GM21390 (cell line): ENCODE results near the gene SRC.

Source experiments
- ATAC-seq: cut with Tn5 transposase; IDR thresholded peaks from one replicate; pipeline ENCODE4 v1.9.1; 2021; ENCODE audit not compliant: unreplicated experiment

SRC gene

GRCh38 chr20:37381621-37382471, 35.9 kb downstream of the SRC start:
- ATAC-seq: no peak

DNA sequence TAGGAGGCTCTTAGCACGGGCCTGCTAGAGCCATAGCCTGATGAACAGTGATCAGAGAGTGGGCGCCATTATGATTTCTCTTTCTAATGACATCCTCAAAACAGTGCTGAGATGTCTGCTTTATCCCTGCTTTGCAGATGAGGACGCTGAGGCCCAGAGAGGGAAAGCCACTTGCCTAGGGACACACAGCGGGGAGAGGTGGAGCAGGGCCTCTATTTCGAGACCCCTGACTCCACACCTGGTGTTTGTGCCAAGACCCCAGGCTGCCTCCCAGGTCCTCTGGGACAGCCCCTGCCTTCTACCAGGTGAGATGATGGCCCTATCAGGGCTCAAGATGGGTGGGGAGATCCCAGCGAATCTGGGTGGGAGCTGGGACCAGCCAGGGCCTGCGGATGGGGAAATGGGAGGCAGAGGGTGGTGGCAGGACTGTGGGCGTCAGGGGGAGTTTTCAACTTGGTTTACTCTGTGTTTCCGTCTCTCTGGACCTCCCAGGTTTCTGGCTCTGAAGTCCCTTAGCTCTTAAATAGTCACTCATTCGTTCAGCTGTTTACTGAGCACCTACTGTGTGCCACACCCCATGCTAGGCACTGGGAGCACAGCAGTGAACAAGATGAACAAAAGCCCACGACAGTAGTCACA, 36.7 kb downstream of the SRC start:
- no peak for ATAC-seq

- ATAC-seq: no peak
Measured at GRCh38 chr20:37383229-37383989, 37.5 kb downstream of the SRC start.

DNA sequence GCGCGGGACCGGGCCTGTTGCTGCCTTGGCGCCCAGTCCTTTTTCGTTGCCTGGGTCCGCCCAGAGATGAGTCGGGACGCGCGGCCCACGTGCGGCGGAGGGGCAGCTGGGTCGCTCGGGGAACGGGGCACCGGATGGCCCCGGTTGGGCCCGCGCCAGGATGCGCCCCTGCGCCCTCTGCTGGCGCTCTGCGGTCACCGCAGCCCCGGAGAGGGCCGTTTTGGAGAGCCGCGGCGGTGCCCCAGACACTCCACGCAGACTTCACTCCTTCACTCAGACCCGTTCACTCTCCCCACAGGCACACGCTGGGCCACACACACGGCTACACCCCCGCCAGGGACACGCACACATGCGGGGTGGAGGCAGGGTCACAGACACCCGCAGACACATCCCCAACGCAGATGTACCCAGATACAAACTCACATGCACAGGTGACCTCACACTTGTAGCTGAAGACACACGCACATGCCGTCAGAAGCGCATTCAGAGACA, 38.8 kb downstream of the SRC start:
- no peak for ATAC-seq

- no peak for ATAC-seq
Measured at GRCh38 chr20:37385176-37385575, 39.2 kb downstream of the SRC start.

GRCh38 chr20:37385659-37386504, 39.9 kb downstream of the SRC start:
- ATAC-seq: no peak

DNA sequence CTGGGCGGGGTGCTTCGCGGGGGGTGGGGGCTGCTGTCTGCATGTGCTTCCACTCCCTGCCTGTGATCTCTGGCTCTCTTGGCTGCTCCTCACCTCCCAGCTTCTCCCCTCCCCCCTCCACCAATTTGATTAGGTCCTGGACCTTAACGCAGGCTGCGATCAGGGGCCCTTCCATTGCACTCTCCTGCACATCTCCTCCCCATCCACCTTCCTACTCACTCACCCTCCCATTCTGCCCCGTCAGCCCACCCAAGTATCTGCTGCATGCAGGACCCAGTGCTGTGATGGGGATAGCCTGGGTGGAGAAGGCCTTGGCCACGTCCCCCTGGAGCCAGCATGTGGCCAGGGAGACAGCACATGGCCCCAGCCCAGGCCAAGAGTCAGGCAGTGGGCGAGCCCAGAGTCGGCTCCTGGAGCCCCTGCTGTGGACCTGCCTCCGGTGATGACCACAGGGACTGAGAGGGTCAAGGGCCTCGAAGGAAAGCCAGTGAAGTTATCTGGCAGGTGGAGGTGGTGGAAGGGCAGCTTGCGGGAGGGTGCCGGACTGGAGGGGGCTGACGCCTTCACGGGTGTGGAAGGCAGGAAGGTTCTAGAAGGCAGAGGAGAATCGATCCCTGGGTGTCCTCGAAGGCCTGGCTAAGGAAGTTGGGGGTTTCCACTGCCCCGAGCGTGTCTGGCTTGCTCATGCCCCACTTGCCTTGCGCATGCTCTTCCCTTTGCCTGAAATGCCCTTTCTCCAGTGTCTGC, 40.7 kb downstream of the SRC start:
- ATAC-seq: no peak

- no peak for ATAC-seq
Measured at GRCh38 chr20:37387519-37388269, 41.8 kb downstream of the SRC start.

- ATAC-seq: no peak
Measured at GRCh38 chr20:37388831-37389230, 42.9 kb downstream of the SRC start.

GRCh38 chr20:37389241-37389747, 43.4 kb downstream of the SRC start:
- no peak for ATAC-seq

GRCh38 chr20:37389844-37390275, 43.9 kb downstream of the SRC start:
- no peak for ATAC-seq

DNA sequence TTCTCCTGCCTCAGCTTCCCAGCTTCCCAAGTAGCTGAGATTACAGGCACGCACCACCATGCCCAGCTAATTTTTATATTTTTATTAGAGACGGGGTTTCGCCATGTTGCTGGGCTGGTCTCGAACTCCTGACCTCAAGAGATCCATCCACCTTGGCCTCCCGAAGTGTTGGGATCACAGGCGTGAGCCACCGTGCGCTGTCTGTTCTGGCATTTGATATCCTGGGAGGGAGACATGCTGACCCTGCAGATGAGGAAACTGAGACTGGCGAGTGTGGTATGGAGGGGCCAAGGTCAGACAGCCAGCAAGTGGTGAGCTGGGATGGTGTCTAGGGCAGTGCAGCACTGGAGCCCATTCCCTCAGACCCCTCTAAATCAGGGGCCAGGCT, 44.6 kb downstream of the SRC start:
- ATAC-seq: no peak

DNA sequence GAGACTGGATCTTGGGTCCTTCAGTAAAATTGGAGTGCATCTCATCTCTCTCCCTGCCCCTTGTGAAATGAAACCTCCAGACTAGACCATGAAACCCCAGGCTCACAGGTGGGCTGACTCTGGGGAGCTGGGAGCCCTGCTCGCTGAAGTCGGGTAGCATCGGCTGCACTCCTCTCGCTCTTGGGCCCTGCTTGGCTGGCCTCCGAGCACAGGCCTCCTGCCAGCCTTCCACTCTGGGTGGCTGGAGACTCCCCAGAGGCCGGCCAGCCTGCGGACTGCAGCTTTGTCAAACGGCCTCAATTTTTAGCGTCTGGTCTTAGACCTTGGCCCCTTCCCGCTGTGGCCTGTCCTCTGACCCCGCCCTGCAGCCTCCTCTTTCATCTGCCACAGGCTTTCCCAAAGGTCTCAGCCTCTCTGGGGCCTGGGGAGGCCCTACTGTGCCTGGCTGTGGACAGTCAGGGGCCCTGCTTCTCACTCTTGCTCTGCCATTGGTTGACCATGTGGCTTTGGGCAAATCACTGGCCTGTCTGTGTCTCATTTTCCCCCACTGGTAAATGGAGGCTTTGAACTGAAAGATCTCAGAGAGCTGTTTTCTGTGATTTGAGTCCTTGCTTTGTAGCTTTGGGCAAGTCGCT, 45.1 kb downstream of the SRC start:
- no peak for ATAC-seq

- no peak for ATAC-seq
Measured at GRCh38 chr20:37392441-37393195, 46.7 kb downstream of the SRC start.

- no peak for ATAC-seq
Measured at GRCh38 chr20:37393196-37393862, 47.4 kb downstream of the SRC start.

- no peak for ATAC-seq
Measured at GRCh38 chr20:37393863-37394542, 48.1 kb downstream of the SRC start.
